IMR-90 (cell line): ENCODE measurements around the gene LTB4R2. TPM values are rescaled to one million over a fixed set of nuclear protein-coding genes. Genes with fewer than 3 reads are reported as not detected.
A peak's percentile ranks its signal among the peaks of the same experiment; 100 is the strongest.

Experiments
- ATAC-seq: fragments of 200-7000 bp; cut with Tn5 transposase; 2 replicates; pipeline ENCODE4 v1.9.1; 2020; ENCODE audit warnings: low read depth, mild to moderate bottlenecking, moderate library complexity
- BruUV-seq: library from RNA; stranded (reverse); fragments of 400-500 nt; replicated peaks from 2 replicates; lab custom pipeline; 2021; lab: Mats Ljungman, UMichigan
- CTCF ChIA-PET: fragments of 300-600 bp; formaldehyde crosslinking; extraction: SDS; loops from one replicate; lab custom pipeline; 2021; ENCODE audit warnings: antibody characterized with exemption; lab: Yijun Ruan, JAX
- POLR2A ChIA-PET: fragments of 300-600 bp; sonication (Branson Sonifier 250); formaldehyde crosslinking; loops from one replicate; lab custom pipeline; 2022; ENCODE audit warnings: antibody characterized with exemption; ENCODE audit not compliant: unreplicated experiment; lab: Charles Lee
- DNase-seq: peaks from one replicate; pipeline ENCODE4 v3.0.0; 2013
- H2AFZ ChIP-seq: replicated peaks from 2 replicates; pipeline ENCODE3; 2013; ENCODE audit warnings: low read length, mild to moderate bottlenecking; ENCODE audit not compliant: poor library complexity
- H2AK5ac ChIP-seq: 2 replicates; pipeline ENCODE4 v1.6.1; 2013; ENCODE audit warnings: low read depth, low read length, inconsistent platforms
- H2AK9ac ChIP-seq: replicated peaks from 2 replicates; pipeline ENCODE3; 2013; ENCODE audit warnings: mild to moderate bottlenecking, low read depth, low read length, moderate library complexity; ENCODE audit not compliant: poor library complexity
- H2BK120ac ChIP-seq: 2 replicates; pipeline ENCODE4 v1.6.1; 2013; ENCODE audit warnings: low read depth, low read length, inconsistent platforms
- H2BK15ac ChIP-seq: 3 replicates; pipeline ENCODE4 v1.6.1; 2013; ENCODE audit warnings: low read depth, low read length, inconsistent platforms
- H2BK20ac ChIP-seq: 2 replicates; pipeline ENCODE4 v1.6.1; 2013; ENCODE audit warnings: low read depth, mild to moderate bottlenecking, inconsistent platforms, low read length, moderate library complexity
- H2BK5ac ChIP-seq: 2 replicates; pipeline ENCODE4 v1.6.1; 2013; ENCODE audit warnings: mild to moderate bottlenecking, low read depth, low read length, inconsistent platforms; ENCODE audit not compliant: poor library complexity, severe bottlenecking
- H3K14ac ChIP-seq: replicated peaks from 2 replicates; pipeline ENCODE4 v1.6.1; 2013; ENCODE audit warnings: low read depth, low read length, inconsistent platforms
- H3K18ac ChIP-seq: 2 replicates; pipeline ENCODE4 v1.6.1; 2013; ENCODE audit warnings: low read depth, low read length, control low read depth
- H3K23ac ChIP-seq: 2 replicates; pipeline ENCODE4 v1.6.1; 2013; ENCODE audit warnings: low read depth, low read length, inconsistent platforms
- H3K27ac ChIP-seq: 2 replicates; pipeline ENCODE4 v1.5.1; 2013; ENCODE audit warnings: mild to moderate bottlenecking, control low read depth, low read length; ENCODE audit not compliant: insufficient read depth
- H3K27me3 ChIP-seq: 2 replicates; pipeline ENCODE4 v1.6.1; 2013; ENCODE audit warnings: low read length; ENCODE audit not compliant: control insufficient read depth, insufficient read depth
- H3K36me3 ChIP-seq: 2 replicates; pipeline ENCODE4 v1.6.1; 2013; ENCODE audit warnings: low read length, mixed read lengths; ENCODE audit not compliant: control insufficient read depth, insufficient read depth
- H3K4ac ChIP-seq: 2 replicates; pipeline ENCODE4 v1.6.1; 2013; ENCODE audit warnings: low read depth, low read length, inconsistent platforms
- H3K4me1 ChIP-seq: 2 replicates; pipeline ENCODE4 v1.6.1; 2013; ENCODE audit warnings: low read length, mixed read lengths; ENCODE audit not compliant: control insufficient read depth, insufficient read depth
- H3K4me2 ChIP-seq: 2 replicates; pipeline ENCODE4 v1.6.1; 2013; ENCODE audit warnings: low read depth, mild to moderate bottlenecking, control low read depth, low read length, moderate library complexity
- H3K4me3 ChIP-seq: 2 replicates; pipeline ENCODE4 v1.5.1; 2013; ENCODE audit warnings: low read depth, mild to moderate bottlenecking, control low read depth, low read length, moderate library complexity; ENCODE audit not compliant: insufficient read depth
- H3K56ac ChIP-seq: 2 replicates; pipeline ENCODE4 v1.6.1; 2013; ENCODE audit warnings: low read length, inconsistent platforms; ENCODE audit not compliant: insufficient read depth; ENCODE audit errors: extremely low read depth
- H3K79me1 ChIP-seq, 2 experiments: 2 replicates each; pipeline ENCODE4 v1.6.1; 2013; ENCODE audit warnings: low read length in 2 of 2, inconsistent platforms in 1 of 2, low read depth in 1 of 2
- H3K9ac ChIP-seq: 2 replicates; pipeline ENCODE4 v1.6.1; 2013; ENCODE audit warnings: low read depth, low read length, control low read depth
- H3K9me1 ChIP-seq: 2 replicates; pipeline ENCODE4 v1.6.1; 2013; ENCODE audit warnings: low read length, inconsistent platforms; ENCODE audit not compliant: insufficient read depth
- H3K9me3 ChIP-seq: 2 replicates; pipeline ENCODE4 v1.6.1; 2013; ENCODE audit warnings: low read length; ENCODE audit not compliant: control insufficient read depth, insufficient read depth
- H4K20me1 ChIP-seq: 2 replicates; pipeline ENCODE4 v1.6.1; 2013; ENCODE audit warnings: low read length, inconsistent platforms; ENCODE audit not compliant: insufficient read depth
- H4K5ac ChIP-seq: 2 replicates; pipeline ENCODE4 v1.6.1; 2013; ENCODE audit warnings: mild to moderate bottlenecking, low read depth, low read length, control low read depth
- H4K8ac ChIP-seq, 2 experiments: 2 replicates each; pipeline ENCODE4 v1.6.1; 2013; ENCODE audit warnings: low read depth in 2 of 2, low read length in 2 of 2, control low read depth in 1 of 2, inconsistent platforms in 1 of 2
- H4K91ac ChIP-seq: 2 replicates; pipeline ENCODE4 v1.6.1; 2013; ENCODE audit warnings: low read depth, low read length, inconsistent platforms; ENCODE audit not compliant: insufficient read depth
- BHLHE40 ChIP-seq: fragments of 150-350 bp; IDR thresholded peaks from 2 replicates; pipeline ENCODE4 v1.6.1; 2016; ENCODE audit warnings: mild to moderate bottlenecking, low read depth, low read length
- CEBPB ChIP-seq: IDR thresholded peaks from 2 replicates; pipeline ENCODE4 v1.6.1; 2012; ENCODE audit warnings: low read depth, low read length, improper control_type of control experiment
- CHD1 ChIP-seq: IDR thresholded peaks from 2 replicates; pipeline ENCODE4 v1.6.1; 2012; ENCODE audit warnings: low read depth, low read length, improper control_type of control experiment
- CTCF ChIP-seq: conservative IDR thresholded peaks from 2 replicates; pipeline ENCODE4 v1.5.1; 2012; ENCODE audit warnings: mild to moderate bottlenecking, low read depth, low read length, improper control_type of control experiment
- FOS ChIP-seq: fragments of 150-350 bp; IDR thresholded peaks from 2 replicates; pipeline ENCODE4 v1.6.1; 2016; ENCODE audit warnings: low read depth, low read length
- MAZ ChIP-seq: IDR thresholded peaks from 2 replicates; pipeline ENCODE4 v1.6.1; 2012; ENCODE audit warnings: low read depth, mild to moderate bottlenecking, low read length, improper control_type of control experiment, moderate library complexity, borderline replicate concordance
- POLR2A ChIP-seq: IDR thresholded peaks from 2 replicates; pipeline ENCODE4 v1.6.1; 2012; ENCODE audit warnings: mild to moderate bottlenecking, low read depth, low read length
- RAD21 ChIP-seq: IDR thresholded peaks from 2 replicates; pipeline ENCODE4 v1.6.1; 2012; ENCODE audit warnings: low read length, improper control_type of control experiment
- RFX5 ChIP-seq: IDR thresholded peaks from 2 replicates; pipeline ENCODE4 v1.8.0; 2012; ENCODE audit warnings: low read depth, mild to moderate bottlenecking, low read length, moderate library complexity
- SMC3 ChIP-seq: fragments of 150-350 bp; IDR thresholded peaks from 2 replicates; pipeline ENCODE4 v1.6.1; 2016; ENCODE audit warnings: low read depth, mild to moderate bottlenecking, antibody characterized with exemption, low read length, moderate library complexity
- WGBS, 2 experiments: methylation state at CpG; one replicate each; pipeline versions ENCODE4 v1.1.5 to v1.1.7; 2013; ENCODE audit warnings: missing lambda C conversion rate in 2 of 2; ENCODE audit not compliant: insufficient read length in 1 of 2; ENCODE audit errors: extremely low coverage in 2 of 2; 5-methylcytosine and 5-hydroxymethylcytosine counted together
- dilution Hi-C: fragments of 300-500 bp; cut with HindIII; formaldehyde crosslinking; loops from one replicate; pipeline ENCODE4 v1.14.3; 2018; ENCODE audit warnings: low sequenced_read_pairs; ENCODE audit not compliant: unreplicated experiment
- in situ Hi-C: fragments of 300-500 bp; cut with MboI; formaldehyde crosslinking; loops from 3 replicates; pipeline ENCODE4 v1.14.3; 2019; ENCODE audit warnings: low sequenced_read_pairs, inconsistent platforms, mixed read lengths
- intact Hi-C: fragments of 100-400 bp; cut with micrococcal nuclease; formaldehyde crosslinking; loops from 2 replicates; pipeline ENCODE4 v1.10.0; 2022
- polyA plus RNA-seq, 3 experiments: library from polyadenylated mRNA; depleted of rRNA; stranded (reverse); fragments of >200 nt; gene quantifications; 2 replicates each; pipeline ENCODE4 v1.2.3, GENCODE V29; 2012; ENCODE audit warnings: low replicate concordance in 1 of 3
- total RNA-seq: library from RNA; depleted of rRNA; stranded (reverse); fragments of >200 nt; gene quantifications from 2 replicates; pipeline ENCODE4 v1.2.3, GENCODE V29; 2012

The LTB4R2 gene
- total and polyA plus RNA-seq, 2 of the 4 experiments (the other 2 are of a cell fraction), result 0.72 to 1.7 TPM

DNA sequence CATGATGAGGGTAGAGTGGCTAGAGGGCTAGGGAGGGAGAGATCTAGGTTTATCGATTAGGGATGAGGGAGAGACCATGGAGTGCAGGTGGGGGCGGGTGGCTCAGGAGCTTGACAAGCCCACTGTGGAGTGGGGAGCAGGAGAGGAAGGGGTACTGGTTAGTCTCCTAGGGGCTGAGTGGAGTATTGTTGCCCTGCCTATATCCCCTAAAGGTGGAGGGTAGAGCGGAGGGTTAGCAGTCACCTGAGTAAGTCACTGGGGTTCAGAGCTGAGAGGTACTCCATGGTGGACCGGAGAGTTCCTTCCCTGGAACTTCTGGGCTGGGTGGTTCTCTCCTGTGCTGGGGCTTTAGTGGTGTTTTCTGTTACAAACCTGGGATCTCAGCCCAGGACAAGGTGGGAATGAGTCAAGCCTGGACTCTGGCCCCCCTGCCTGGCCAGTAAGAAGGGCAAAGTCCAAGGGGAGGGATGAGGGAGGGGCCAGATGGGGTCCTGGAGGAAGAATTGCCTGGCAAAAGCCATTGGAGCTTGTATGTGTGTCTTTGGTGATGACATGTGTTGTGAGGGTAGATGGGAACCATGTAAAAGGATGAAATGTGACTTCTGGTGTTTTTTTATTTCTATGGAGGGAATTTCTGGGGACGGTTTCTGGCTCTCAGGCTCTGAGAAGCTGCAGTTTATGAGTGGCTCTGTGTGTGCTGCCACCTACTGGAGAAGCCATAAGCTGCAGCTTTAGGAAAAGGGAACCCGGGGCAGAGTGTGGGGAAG, 2.2 kb upstream of the LTB4R2 start, which contains the start of gene CIDEB:
Gene CIDEB, minus strand, starts transcription at position 403 of the 767 bp plus-strand sequence. Its CDS starts 119 bp downstream, at position 284.
- TF ChIP-seq RAD21 (peak; percentile 57), SMC3 (peak; percentile 57; the same call in 1 of the 2 replicates), RFX5 (no peak), MAZ (no peak), FOS (no peak), POLR2A (no peak), CHD1 (no peak), CTCF (peak; percentile 88), BHLHE40 (no peak), CEBPB (no peak)
- in situ Hi-C loops, result no loop called here
- Histone ChIP-seq H2AFZ (peak within 1 kb of the TSS; percentile 21), H3K56ac (no peak within 1 kb of the TSS), H3K27ac (no peak within 1 kb of the TSS), H2BK120ac (no peak within 1 kb of the TSS), H2BK20ac (no peak within 1 kb of the TSS), H3K4me1 (peaks cover 10% of the 10 kb centered on the region; the same call in 1 of the 2 replicates), H3K4ac (no peak within 1 kb of the TSS), H2BK15ac (no peak within 1 kb of the TSS), H3K14ac (no peak within 1 kb of the TSS), H3K23ac (no peak within 1 kb of the TSS), H2AK5ac (no peak within 1 kb of the TSS), H3K9me3 (no peaks in the 10 kb centered on the region), H3K4me2 (no peak within 1 kb of the TSS), H4K91ac (no peak within 1 kb of the TSS), H2BK5ac (no peak within 1 kb of the TSS), H3K9me1 (peaks cover 5% of the 10 kb centered on the region; the same call in 1 of the 2 replicates), H3K79me1 (peaks cover 3 to 9% of the 10 kb centered on the region in 2 experiments; a peak in 1 of 4 replicates), H3K4me3 (no peak within 1 kb of the TSS), H3K36me3 (peaks cover 34% of the 10 kb centered on the region), H3K9ac (no peak within 1 kb of the TSS), H4K5ac (no peak within 1 kb of the TSS), H4K8ac (no peak within 1 kb of the TSS), H3K27me3 (no peaks in the 10 kb centered on the region), H4K20me1 (peaks cover 8% of the 10 kb centered on the region; the same call in 1 of the 2 replicates), H2AK9ac (no peak within 1 kb of the TSS), H3K18ac (no peak within 1 kb of the TSS)
- ChIA-PET POLR2A (no interaction called here), CTCF (interaction anchor here (0.6 to 4.1 kb wide), 15 partner anchors 8 to 250 kb away, joined by 3 to 20 read pairs (median 3); partner anchors contain the start of genes DHRS1, NOP9 and TINF2)
- no TSS peak for BruUV-seq
- dilution Hi-C loops, result no loop called here
- ATAC-seq (peak; percentile 81), DNase-seq (peak; percentile 43)
- intact Hi-C loops, result no loop called here
- 93% methylated on average over 2 of the region's 6 CpGs; no CpG with 5 or more reads in 1 of the 2 experiments for WGBS, 2 experiments
